Type B pancreatic cell (in vitro differentiated cells): ENCODE data around the gene SEMA5A. TPM values are rescaled to one million over a fixed set of nuclear protein-coding genes. Genes with fewer than 3 reads are reported as not detected.

Source experiments
- DNase-seq: peaks from one replicate; pipeline ENCODE4 v3.0.0; 2021; ENCODE audit warnings: mixed read lengths; ENCODE audit not compliant: unreplicated experiment; ENCODE audit errors: extremely low spot score
- H3K27ac Mint-ChIP-seq: 2 replicates; pipeline ENCODE4 v1.8.0; 2021; ENCODE audit warnings: mild to moderate bottlenecking, mixed read lengths
- H3K27me3 Mint-ChIP-seq: 2 replicates; pipeline ENCODE4 v1.8.0; 2021; ENCODE audit warnings: mixed read lengths
- H3K36me3 Mint-ChIP-seq: 2 replicates; pipeline ENCODE4 v1.8.0; 2021; ENCODE audit warnings: mixed read lengths
- H3K4me1 Mint-ChIP-seq: one replicate; pipeline ENCODE4 v1.8.0; 2021; ENCODE audit warnings: mixed read lengths; ENCODE audit not compliant: unreplicated experiment
- H3K4me3 Mint-ChIP-seq: 2 replicates; pipeline ENCODE4 v1.8.0; 2021; ENCODE audit warnings: mild to moderate bottlenecking, mixed read lengths
- H3K9me3 Mint-ChIP-seq: 2 replicates; pipeline ENCODE4 v1.8.0; 2021; ENCODE audit warnings: mixed read lengths
- CTCF ChIP-seq: fragments of 200-600 bp; sonication (generic); conservative IDR thresholded peaks from 2 replicates; pipeline ENCODE4 v1.5.0; 2021; ENCODE audit warnings: antibody characterized with exemption, mild to moderate bottlenecking
- total RNA-seq: library from RNA; stranded (reverse); gene quantifications from 2 replicates; pipeline ENCODE4 v1.2.1, GENCODE V29; 2021; ENCODE audit warnings: low replicate concordance

SEMA5A gene
- total RNA-seq, 1 donor from 2014 or later, result 92.9 TPM

- peaks cover 25% of the 10 kb centered on the region for H3K36me3 Mint-ChIP-seq
- no peak overlapping the region for H3K27ac Mint-ChIP-seq
- H3K4me3 Mint-ChIP-seq, result no peak overlapping the region
- no peaks in the 10 kb centered on the region for H3K4me1 Mint-ChIP-seq
- peaks cover 5% of the 10 kb centered on the region for H3K9me3 Mint-ChIP-seq
- no peak for TF ChIP-seq CTCF
- no peaks in the 10 kb centered on the region for H3K27me3 Mint-ChIP-seq
- DNase-seq, result no peak
Measured at GRCh38 chr5:9209846-9210492, 335.9 kb downstream of the SEMA5A start.

GRCh38 chr5:9207817-9208418 lies 338.0 kb downstream of the SEMA5A start:
- Mint-ChIP-seq H3K27me3 (no peaks in the 10 kb centered on the region), H3K4me1 (no peaks in the 10 kb centered on the region), H3K4me3 (no peak overlapping the region), H3K36me3 (peaks cover 8% of the 10 kb centered on the region), H3K27ac (peak overlapping the region; percentile 60), H3K9me3 (no peaks in the 10 kb centered on the region)
- no peak for DNase-seq
- TF ChIP-seq CTCF, result peak; percentile 84

GRCh38 chr5:9202636-9203035 lies 343.2 kb downstream of the SEMA5A start:
- Mint-ChIP-seq H3K36me3 (peaks cover 28% of the 10 kb centered on the region), H3K4me1 (no peaks in the 10 kb centered on the region), H3K27me3 (no peaks in the 10 kb centered on the region), H3K4me3 (no peak overlapping the region), H3K27ac (no peak overlapping the region), H3K9me3 (no peaks in the 10 kb centered on the region)
- no peak for TF ChIP-seq CTCF
- DNase-seq, result no peak

GRCh38 chr5:9201761-9202160 lies 344.1 kb downstream of the SEMA5A start:
- Mint-ChIP-seq H3K4me3 (no peak overlapping the region), H3K36me3 (peaks cover 28% of the 10 kb centered on the region), H3K27ac (no peak overlapping the region), H3K4me1 (no peaks in the 10 kb centered on the region), H3K27me3 (no peaks in the 10 kb centered on the region), H3K9me3 (no peaks in the 10 kb centered on the region)
- no peak for TF ChIP-seq CTCF
- DNase-seq, result no peak

GRCh38 chr5:9201011-9201410 lies 344.9 kb downstream of the SEMA5A start:
- Mint-ChIP-seq H3K4me3 (no peak overlapping the region), H3K27ac (no peak overlapping the region), H3K36me3 (peaks cover 28% of the 10 kb centered on the region), H3K27me3 (no peaks in the 10 kb centered on the region), H3K9me3 (no peaks in the 10 kb centered on the region), H3K4me1 (no peaks in the 10 kb centered on the region)
- no peak for DNase-seq
- no peak for TF ChIP-seq CTCF
